Muscle layer of colon (tissue), 2 donors: ENCODE results near the gene PPP1R16B.

ENCODE experiments used
- H3K27ac ChIP-seq: one replicate; pipeline ENCODE4 v1.7.0; 2013; ENCODE audit warnings: low read depth, mild to moderate bottlenecking, low read length, moderate library complexity
- H3K27me3 ChIP-seq, 2 donors: one replicate each; pipeline ENCODE4 v1.7.0; 2013; ENCODE audit warnings: low read length in 2 of 2, mild to moderate bottlenecking in 2 of 2; ENCODE audit not compliant: insufficient read depth in 2 of 2, control insufficient read depth in 1 of 2
- H3K36me3 ChIP-seq: one replicate; pipeline ENCODE4 v1.7.0; 2013; ENCODE audit warnings: mild to moderate bottlenecking, low read length; ENCODE audit not compliant: insufficient read depth
- H3K4me1 ChIP-seq: one replicate; pipeline ENCODE4 v1.7.0; 2013; ENCODE audit warnings: mild to moderate bottlenecking, low read length; ENCODE audit not compliant: insufficient read depth
- H3K4me3 ChIP-seq, 2 donors: one replicate each; pipeline ENCODE4 v1.7.0; 2013; ENCODE audit warnings: low read length in 2 of 2, low read depth in 1 of 2, mild to moderate bottlenecking in 1 of 2, moderate library complexity in 1 of 2
- H3K9ac ChIP-seq: one replicate; pipeline ENCODE4 v1.7.0; 2013; ENCODE audit warnings: low read length
- H3K9me3 ChIP-seq: one replicate; pipeline ENCODE4 v1.7.0; 2013; ENCODE audit warnings: mild to moderate bottlenecking, low read length
- donor health status: abdominal sarcoma.
- donor health status: Adenocarcinoma of cecum.

The PPP1R16B gene

DNA sequence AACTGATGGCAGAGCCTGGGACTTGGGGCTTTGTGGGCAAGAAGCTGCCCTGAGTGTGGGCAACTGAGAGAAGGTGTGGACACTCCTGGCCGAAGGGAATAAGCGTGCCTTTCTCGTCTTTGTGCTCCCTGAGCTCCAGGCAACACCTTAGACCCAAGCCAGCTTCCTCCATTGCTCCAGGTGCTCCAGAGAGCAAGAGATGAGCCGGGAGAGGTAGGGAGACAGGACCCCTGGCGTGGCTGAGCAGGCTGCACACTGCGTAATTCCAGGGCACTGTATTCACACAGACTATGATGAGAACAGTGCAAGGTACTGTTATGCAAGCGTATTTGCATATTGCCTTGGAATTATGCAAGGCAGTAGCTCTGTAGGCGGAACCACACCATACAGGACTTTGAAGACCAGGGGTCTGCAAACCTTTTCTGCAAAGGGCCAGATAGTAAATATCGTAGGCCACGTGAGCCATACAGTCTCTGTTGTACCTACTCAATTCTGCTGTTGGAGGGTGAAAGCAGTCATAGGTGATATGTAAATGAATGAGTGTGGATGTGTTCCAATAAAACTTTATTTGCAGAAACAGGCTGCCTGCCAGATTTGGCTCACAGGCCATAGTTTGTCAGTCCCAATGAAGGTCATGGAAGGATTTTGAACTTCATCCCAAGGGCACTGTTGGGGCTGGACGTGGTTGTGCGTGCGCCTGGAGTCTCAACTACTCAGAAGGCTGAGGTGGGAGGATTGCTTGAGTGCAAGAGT lies 78.7 kb downstream of the PPP1R16B start:
- Histone ChIP-seq H3K27me3 (peaks cover 0 to 7% of the 10 kb centered on the region in 2 donors), H3K4me3 (no peak overlapping the region), H3K9me3 (no peaks in the 10 kb centered on the region), H3K9ac (no peak overlapping the region), H3K4me1 (no peaks in the 10 kb centered on the region), H3K36me3 (no peaks in the 10 kb centered on the region), H3K27ac (no peak overlapping the region)

DNA sequence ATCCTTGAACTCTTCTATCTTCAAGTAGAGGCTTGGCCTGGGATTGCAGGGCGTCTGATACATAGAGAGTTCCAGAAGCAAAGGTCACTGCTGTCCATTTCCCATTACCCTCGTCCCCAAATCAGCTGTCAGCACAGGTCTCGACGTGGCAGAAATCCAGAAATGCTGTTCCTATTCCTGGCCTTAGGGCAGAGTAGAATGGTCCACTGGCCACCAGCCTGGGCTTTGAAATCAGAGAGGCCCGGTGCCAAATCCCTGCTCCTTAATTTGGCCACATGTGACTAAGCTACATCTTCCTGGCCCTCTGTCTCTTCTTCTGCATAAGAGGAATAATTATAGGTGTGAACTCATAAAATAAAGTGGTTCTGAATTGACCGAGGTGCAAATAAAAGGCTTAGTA lies 79.9 kb downstream of the PPP1R16B start:
- H3K4me3 ChIP-seq = no peak overlapping the region
- H3K9me3 ChIP-seq = no peaks in the 10 kb centered on the region
- H3K9ac ChIP-seq = no peak overlapping the region
- H3K27me3 ChIP-seq = peaks cover 0 to 7% of the 10 kb centered on the region in 2 donors
- H3K4me1 ChIP-seq = no peaks in the 10 kb centered on the region
- H3K27ac ChIP-seq = no peak overlapping the region
- no peaks in the 10 kb centered on the region for H3K36me3 ChIP-seq

DNA sequence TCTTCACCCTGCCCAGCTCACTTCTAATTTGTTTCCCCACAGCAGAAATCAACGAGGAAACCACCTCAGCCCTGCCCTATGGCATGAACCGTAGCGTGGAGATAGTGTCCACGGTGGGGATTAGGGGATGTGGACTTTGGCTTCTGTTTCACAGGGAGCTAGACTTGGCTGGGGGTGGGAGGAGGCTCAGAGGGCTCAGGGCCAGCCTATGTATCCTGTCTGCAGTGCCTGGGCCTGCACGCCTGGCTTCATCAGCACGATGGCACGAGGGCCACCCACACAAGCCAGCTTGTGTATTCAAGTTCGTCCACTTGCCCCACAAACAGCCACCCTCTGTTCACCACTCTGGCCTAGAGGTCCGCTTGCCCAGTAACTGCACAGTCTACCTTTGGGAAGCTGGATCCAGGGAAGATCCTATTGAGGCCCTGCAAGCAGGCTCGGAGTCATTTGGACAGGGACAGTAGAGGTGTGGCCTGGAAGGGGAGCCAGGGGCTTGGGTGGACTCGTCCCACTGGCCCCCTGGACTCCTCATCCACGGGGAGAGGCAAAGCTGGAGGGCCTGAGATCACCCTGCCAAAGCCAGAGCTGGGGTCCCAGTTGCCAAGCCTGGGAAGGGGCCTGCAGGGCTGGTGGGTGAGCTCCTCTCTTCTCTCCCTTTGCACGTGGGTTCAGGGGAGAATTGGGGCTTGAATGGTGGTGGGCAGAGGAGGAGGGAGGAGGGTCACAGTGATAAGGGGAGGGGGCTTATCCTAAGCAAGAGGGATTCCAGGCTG lies 82.7 kb downstream of the PPP1R16B start:
- no peaks in the 10 kb centered on the region for H3K9me3 ChIP-seq
- H3K27ac ChIP-seq = no peak overlapping the region
- no peak overlapping the region for H3K9ac ChIP-seq
- H3K4me3 ChIP-seq = no peak overlapping the region
- no peaks in the 10 kb centered on the region for H3K4me1 ChIP-seq
- H3K27me3 ChIP-seq = peaks cover 0 to 5% of the 10 kb centered on the region in 2 donors
- H3K36me3 ChIP-seq = no peaks in the 10 kb centered on the region

DNA sequence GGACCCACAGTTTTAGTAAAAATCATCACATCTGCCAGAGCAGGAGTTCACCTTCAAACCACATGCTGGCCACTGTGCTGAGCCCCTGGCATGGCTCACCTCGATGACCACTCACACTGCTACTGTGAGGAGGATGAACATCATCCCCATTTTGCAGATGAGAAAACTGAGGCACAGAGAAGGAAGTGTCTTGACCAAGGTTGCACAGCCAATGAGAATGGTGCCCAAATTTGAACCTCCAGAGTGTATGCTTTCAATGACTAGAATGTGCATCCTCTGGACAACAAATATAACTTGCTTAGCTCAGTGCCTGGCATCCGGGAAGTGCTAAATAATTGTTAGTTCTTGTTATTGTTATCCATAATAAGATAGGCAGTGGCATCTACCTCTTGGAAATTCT lies 83.6 kb downstream of the PPP1R16B start:
- H3K4me1 ChIP-seq = no peaks in the 10 kb centered on the region
- peaks cover 0 to 5% of the 10 kb centered on the region in 2 donors for H3K27me3 ChIP-seq
- no peaks in the 10 kb centered on the region for H3K36me3 ChIP-seq
- H3K4me3 ChIP-seq = no peak overlapping the region
- no peak overlapping the region for H3K27ac ChIP-seq
- H3K9me3 ChIP-seq = no peaks in the 10 kb centered on the region
- no peak overlapping the region for H3K9ac ChIP-seq

DNA sequence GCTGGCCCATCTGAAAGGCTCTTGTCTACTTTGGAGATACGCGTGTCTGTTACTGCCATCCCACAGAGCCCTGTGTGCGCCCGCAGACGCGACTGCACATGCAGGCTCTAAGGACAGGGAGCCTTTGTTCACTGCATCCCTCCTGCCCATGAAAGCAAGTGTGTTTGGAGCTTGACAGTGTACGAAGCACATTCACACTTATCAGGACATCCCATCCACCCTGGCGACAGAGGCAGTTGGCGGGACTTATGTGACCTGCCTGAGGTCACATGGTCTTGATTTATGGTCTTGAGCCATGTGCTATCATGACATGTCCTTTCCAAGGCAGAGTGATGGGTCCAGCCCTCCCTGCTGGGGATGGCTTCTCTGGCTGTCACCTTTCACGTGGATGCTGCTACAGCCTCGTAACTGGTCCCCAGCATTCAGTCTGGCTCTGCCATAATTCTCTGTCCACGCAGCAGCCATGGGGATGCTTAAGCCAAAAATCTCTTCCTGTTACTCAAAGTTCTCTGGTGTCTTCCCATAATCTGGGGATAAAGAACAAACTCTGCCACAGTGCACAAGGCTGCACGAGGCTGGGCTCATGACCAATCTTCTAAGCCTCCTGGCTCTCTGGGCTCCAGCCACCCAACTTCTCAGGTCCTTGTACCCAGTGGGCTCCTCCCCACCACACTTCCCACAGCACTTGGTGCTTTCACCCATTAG lies 84.4 kb downstream of the PPP1R16B start:
- Histone ChIP-seq H3K27me3 (peaks cover 0 to 5% of the 10 kb centered on the region in 2 donors), H3K4me1 (no peaks in the 10 kb centered on the region), H3K27ac (no peak overlapping the region), H3K9ac (no peak overlapping the region), H3K36me3 (no peaks in the 10 kb centered on the region), H3K9me3 (no peaks in the 10 kb centered on the region), H3K4me3 (no peak overlapping the region)

DNA sequence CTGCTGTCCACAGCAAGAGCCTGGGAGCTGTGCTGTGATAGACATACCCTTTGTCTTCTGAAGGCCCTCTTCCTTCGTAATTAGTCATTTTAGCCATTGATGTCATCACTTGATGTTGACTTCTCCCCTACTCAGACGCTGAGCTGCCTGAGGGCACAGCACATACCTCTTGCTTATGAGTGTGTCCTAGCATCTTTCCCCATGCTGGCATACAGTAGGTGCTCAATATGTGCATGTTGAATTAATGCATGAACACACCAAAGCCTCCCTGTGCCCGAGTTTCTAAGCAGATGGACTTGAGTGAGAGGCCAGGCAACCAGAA lies 85.0 kb downstream of the PPP1R16B start:
- Histone ChIP-seq H3K4me1 (no peaks in the 10 kb centered on the region), H3K27me3 (peaks cover 0 to 5% of the 10 kb centered on the region in 2 donors), H3K4me3 (no peak overlapping the region), H3K36me3 (no peaks in the 10 kb centered on the region), H3K27ac (no peak overlapping the region), H3K9me3 (no peaks in the 10 kb centered on the region), H3K9ac (no peak overlapping the region)

DNA sequence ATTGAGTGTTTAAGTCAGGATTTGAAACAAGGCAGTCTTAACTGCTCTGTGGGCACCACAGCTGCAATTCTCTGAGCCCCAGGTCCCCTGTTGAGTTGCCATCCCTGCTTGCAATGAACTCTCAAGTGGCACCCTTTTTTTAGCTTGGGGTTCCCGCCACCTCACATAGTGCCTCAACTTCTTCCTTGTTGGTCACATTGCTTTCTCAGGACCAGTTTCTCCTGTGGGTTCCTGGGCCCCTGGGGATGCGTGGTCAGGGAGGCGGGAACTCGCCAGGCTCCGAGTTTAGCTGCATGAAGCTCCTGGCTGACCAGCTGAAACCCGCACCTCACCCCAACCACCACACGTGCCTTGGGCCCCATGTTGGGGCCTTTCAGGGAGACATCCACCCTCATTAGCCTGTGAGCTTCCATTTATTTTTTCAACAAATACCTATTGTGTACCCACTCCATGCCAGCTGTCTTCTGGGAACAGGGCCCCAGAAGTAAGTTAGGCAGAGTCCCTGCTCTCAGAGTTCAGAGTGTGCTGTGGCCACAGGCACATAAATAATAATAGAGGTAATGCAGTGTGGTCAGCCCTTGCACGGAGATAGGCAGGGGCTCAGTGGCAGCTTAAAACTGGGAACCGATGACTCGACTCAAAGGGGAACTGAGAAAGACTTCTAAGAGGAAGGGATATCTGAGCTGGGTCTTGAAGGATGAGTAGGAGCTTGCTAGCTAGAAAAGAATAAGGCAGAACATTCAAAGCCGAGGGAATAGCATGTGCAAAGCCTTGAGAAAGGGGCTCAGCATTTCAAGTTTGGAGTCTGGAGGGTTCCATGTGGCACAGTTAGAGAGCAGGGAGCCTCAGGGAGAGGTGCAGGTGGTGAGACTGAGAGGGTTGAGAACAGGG lies 86.8 kb downstream of the PPP1R16B start:
- no peak overlapping the region for H3K4me3 ChIP-seq
- no peaks in the 10 kb centered on the region for H3K36me3 ChIP-seq
- no peaks in the 10 kb centered on the region for H3K4me1 ChIP-seq
- H3K27ac ChIP-seq = no peak overlapping the region
- no peak overlapping the region for H3K9ac ChIP-seq
- H3K27me3 ChIP-seq = peaks cover 0 to 5% of the 10 kb centered on the region in 2 donors
- H3K9me3 ChIP-seq = no peaks in the 10 kb centered on the region

DNA sequence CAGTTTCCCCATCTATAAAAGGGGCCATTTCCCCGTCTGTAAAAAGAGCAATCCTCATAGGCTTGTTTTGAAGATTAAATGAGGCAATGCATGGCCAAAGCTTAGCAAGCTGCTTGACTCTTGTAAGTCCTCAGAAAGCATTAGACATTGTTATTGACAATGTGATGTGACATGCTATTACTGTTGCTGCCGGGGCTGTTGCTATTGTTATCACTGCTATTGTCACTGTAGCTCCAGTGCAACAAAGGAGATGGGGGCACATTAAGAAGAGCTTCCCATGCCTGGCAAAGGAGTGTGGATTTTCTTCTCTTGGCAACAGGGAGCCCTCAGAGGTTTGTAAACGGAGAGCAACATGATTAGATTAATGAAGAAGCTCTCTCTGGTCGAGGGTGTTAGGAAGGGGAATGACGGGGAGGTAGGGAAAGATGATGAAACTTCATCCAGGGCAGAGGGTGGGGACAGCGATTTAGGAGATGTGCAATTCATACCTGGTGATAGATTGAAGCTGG lies 87.6 kb downstream of the PPP1R16B start:
- Histone ChIP-seq H3K27me3 (peaks cover 0 to 5% of the 10 kb centered on the region in 2 donors), H3K27ac (no peak overlapping the region), H3K9me3 (no peaks in the 10 kb centered on the region), H3K4me3 (no peak overlapping the region), H3K36me3 (no peaks in the 10 kb centered on the region), H3K9ac (no peak overlapping the region), H3K4me1 (no peaks in the 10 kb centered on the region)

DNA sequence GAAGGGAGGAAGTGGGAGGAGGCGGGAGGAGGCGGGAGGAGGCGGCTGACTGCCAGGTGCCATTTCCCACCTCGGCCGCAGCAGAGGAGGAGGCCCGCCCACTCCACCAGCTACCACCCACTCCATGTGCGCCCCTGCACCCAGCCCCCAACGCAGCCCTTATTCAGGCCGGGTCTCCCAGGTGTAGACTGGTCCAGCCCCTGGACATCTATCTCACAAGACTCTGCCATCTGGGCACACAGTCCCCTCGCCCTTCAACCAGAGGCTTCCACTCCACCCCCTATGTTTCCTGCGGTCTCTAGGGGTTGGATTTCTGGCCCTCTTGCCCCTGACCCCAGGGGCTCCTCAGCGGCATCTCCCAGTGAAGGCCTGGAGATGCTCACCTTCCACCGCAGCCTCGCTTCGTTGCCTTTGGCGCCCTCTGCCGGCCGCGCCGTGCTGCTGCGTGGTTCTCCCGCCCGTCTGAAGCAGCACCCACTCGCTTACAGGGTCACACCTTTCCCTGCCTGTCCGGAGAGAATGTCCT lies 88.1 kb downstream of the PPP1R16B start:
- Histone ChIP-seq H3K27ac (no peak overlapping the region), H3K4me3 (no peak overlapping the region), H3K27me3 (peaks cover 0 to 5% of the 10 kb centered on the region in 2 donors), H3K36me3 (no peaks in the 10 kb centered on the region), H3K9ac (no peak overlapping the region), H3K9me3 (no peaks in the 10 kb centered on the region), H3K4me1 (no peaks in the 10 kb centered on the region)

DNA sequence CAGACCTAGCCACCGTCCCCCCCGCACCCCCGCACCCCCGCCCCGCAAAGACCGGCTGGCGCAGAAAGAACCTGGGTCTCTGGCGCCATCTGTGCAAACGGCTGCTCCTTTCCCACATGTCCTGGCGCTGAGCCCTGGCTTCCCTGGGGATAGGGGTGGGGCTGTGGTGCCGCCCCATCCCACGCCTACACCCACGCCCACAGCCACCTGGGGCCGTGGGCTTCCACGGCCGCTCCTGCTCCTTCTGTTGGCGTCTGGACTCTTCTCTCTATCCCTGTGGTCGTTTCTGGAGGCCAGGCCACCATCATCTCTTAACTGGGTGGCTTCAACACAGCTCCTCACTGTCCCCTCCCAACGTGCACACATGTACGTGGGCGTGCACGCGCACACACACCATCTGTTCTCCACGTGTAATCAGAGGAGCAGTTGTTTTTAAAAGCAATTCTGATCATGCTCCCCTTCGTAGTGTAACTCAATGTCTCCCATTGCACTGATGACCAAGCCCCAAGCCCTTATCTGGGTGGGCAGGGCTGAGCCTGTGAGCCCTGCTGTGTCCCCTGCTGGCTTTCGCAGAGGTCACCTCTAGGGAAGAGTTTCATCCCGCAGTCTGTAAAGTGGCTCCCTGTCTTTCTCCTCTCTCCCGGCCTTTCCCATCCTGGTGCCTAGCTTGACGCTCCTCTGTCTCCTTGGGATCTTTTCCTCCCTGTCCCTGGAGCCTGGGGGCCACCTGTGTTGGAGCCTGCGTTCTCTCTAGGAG lies 88.8 kb downstream of the PPP1R16B start:
- Histone ChIP-seq H3K9ac (no peak overlapping the region), H3K4me1 (no peaks in the 10 kb centered on the region), H3K27me3 (peaks cover 0 to 5% of the 10 kb centered on the region in 2 donors), H3K4me3 (no peak overlapping the region), H3K9me3 (no peaks in the 10 kb centered on the region), H3K27ac (no peak overlapping the region), H3K36me3 (no peaks in the 10 kb centered on the region)
